GM18909 (cell line): ENCODE results near the gene EPHB3.
"Not testable (repeated sequence)": the region's sequence is repeated elsewhere in the genome, so short reads cannot be mapped to it uniquely, and the experiment has no call there.

Experiments
- ATAC-seq: cut with Tn5 transposase; IDR thresholded peaks from one replicate; pipeline ENCODE4 v1.9.1; 2021; ENCODE audit warnings: mild to moderate bottlenecking; ENCODE audit not compliant: unreplicated experiment, poor library complexity

EPHB3 gene

GRCh38 chr3:184611607-184612281 is 50.2 kb downstream of the EPHB3 start:
- ATAC-seq: no peak

GRCh38 chr3:184615396-184615795 is 53.8 kb downstream of the EPHB3 start:
- no peak for ATAC-seq

- no peak for ATAC-seq
These were observed 54.9 kb downstream of the EPHB3 start for GRCh38 chr3:184616436-184616835.

- not testable (repeated sequence) for ATAC-seq
These were observed 55.7 kb downstream of the EPHB3 start for GRCh38 chr3:184617306-184617705.

GRCh38 chr3:184618811-184619210 is 57.2 kb downstream of the EPHB3 start:
- no peak for ATAC-seq

GRCh38 chr3:184619369-184619768 is 57.8 kb downstream of the EPHB3 start:
- no peak for ATAC-seq

GRCh38 chr3:184619787-184620430 is 58.3 kb downstream of the EPHB3 start:
- ATAC-seq: no peak

- no peak for ATAC-seq
These were observed 59.0 kb downstream of the EPHB3 start for GRCh38 chr3:184620475-184621119.

- ATAC-seq: not testable (repeated sequence)
These were observed 60.6 kb downstream of the EPHB3 start for GRCh38 chr3:184622156-184622555.

- ATAC-seq: no peak
These were observed 65.3 kb downstream of the EPHB3 start for GRCh38 chr3:184626923-184627322.

GRCh38 chr3:184629555-184630160 is 68.1 kb downstream of the EPHB3 start:
- ATAC-seq: no peak

- ATAC-seq: no peak
These were observed 69.4 kb downstream of the EPHB3 start for GRCh38 chr3:184630861-184631471.

- ATAC-seq: no peak
These were observed 69.9 kb downstream of the EPHB3 start for GRCh38 chr3:184631472-184631861.
